ENCODE data around the gene FAM83C.

DNA sequence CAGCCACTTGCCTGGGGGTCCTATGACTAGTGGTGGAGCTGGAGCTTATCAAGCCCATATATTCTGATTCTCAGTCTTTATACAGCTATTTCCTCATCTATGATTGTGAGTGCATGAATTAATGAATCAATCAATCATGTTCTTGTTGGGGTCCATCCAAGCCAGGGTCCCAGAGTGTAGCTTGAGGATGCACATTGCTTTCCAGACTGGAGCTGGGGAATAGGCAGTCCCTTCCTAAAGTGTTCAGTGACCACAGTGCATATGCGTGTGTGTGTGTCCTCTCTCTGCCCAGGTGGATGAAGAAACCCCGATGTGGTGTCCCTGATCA lies 40.6 kb downstream of the FAM83C start:
- TF ChIP-seq POLR2A (IDR thresholded peaks at IDR 0.05; ENCODE audit: low read depth, low read length) (no peak), POLR2AphosphoS5 (IDR thresholded peaks at IDR 0.05; ENCODE audit: low read depth, low read length) (no peak)

All from GM12892 (cell line).